ENCODE data around the gene RPL13.
A peak's percentile ranks its signal among the peaks of the same experiment; 100 is the strongest.
"Not testable (repeated sequence)": the region's sequence is repeated elsewhere in the genome, so short reads cannot be mapped to it uniquely, and the experiment has no call there.

Gene RPL13

GRCh38 chr16:89577055-89577759, 16.7 kb downstream of the RPL13 start:
- DNase-seq = no peak

GRCh38 chr16:89579351-89579750, 18.9 kb downstream of the RPL13 start:
- no peak for DNase-seq

- no peak for DNase-seq
These were observed 20.7 kb downstream of the RPL13 start for GRCh38 chr16:89581045-89581695.

- DNase-seq = peak; percentile 51 to 61
These were observed 21.5 kb downstream of the RPL13 start for GRCh38 chr16:89581861-89582563.

- no peak for DNase-seq
These were observed 22.2 kb downstream of the RPL13 start for GRCh38 chr16:89582614-89583196.

- no peak for DNase-seq
These were observed 22.9 kb downstream of the RPL13 start for GRCh38 chr16:89583197-89583894.

GRCh38 chr16:89583895-89584644, 23.6 kb downstream of the RPL13 start:
- DNase-seq = no peak

- no peak for DNase-seq
These were observed 24.5 kb downstream of the RPL13 start for GRCh38 chr16:89584768-89585549.

GRCh38 chr16:89586218-89586617, 25.7 kb downstream of the RPL13 start:
- DNase-seq = no peak

GRCh38 chr16:89586853-89587252, 26.4 kb downstream of the RPL13 start:
- DNase-seq = no peak

- DNase-seq = not testable (repeated sequence)
These were observed 27.2 kb downstream of the RPL13 start for GRCh38 chr16:89587676-89588075.

GRCh38 chr16:89588413-89589109, 28.1 kb downstream of the RPL13 start:
- no peak for DNase-seq

GRCh38 chr16:89589241-89589926, 28.9 kb downstream of the RPL13 start:
- no peak for DNase-seq

GRCh38 chr16:89593841-89594240, 33.4 kb downstream of the RPL13 start:
- no peak for DNase-seq

- no peak for DNase-seq
These were observed 35.0 kb downstream of the RPL13 start for GRCh38 chr16:89595330-89596060.

- no peak for DNase-seq
These were observed 35.7 kb downstream of the RPL13 start for GRCh38 chr16:89596061-89596689.

- no peak for DNase-seq
These were observed 36.6 kb downstream of the RPL13 start for GRCh38 chr16:89596957-89597649.

GRCh38 chr16:89598199-89598598, 37.7 kb downstream of the RPL13 start:
- peak in 1 of 2 donors; percentile 44 for DNase-seq
